Fibroblast of the aortic adventitia (primary cell): Measurements from ENCODE around the gene UPF3A. TPM values are rescaled to one million over a fixed set of nuclear protein-coding genes. Genes with fewer than 3 reads are reported as not detected.
"Not testable (repeated sequence)": the region's sequence is repeated elsewhere in the genome, so short reads cannot be mapped to it uniquely, and the experiment has no call there.

Source experiments
- DNase-seq: peaks from one replicate; pipeline ENCODE4 v3.0.0-alpha.2; 2010; ENCODE audit warnings: low read depth
- H3K4me3 ChIP-seq: 2 replicates; pipeline ENCODE4 v1.5.1; 2011; ENCODE audit warnings: low read depth, mild to moderate bottlenecking, control low read depth, low read length, moderate library complexity
- total RNA-seq: library from RNA; depleted of rRNA; stranded (reverse); fragments of >200 nt; gene quantifications from 2 replicates; pipeline ENCODE4 v1.2.3, GENCODE V29; 2012; ENCODE audit warnings: low replicate concordance
- TF ChIP-seq, protein P1 (sequence below): IDR thresholded peaks from 2 replicates; pipeline ENCODE4 v1.5.1; 2011; ENCODE audit warnings: mild to moderate bottlenecking, low read length, control low read depth, inconsistent platforms; ENCODE audit not compliant: insufficient read depth

The UPF3A gene
- total RNA-seq, 1 donor, result 32.1 TPM

DNA sequence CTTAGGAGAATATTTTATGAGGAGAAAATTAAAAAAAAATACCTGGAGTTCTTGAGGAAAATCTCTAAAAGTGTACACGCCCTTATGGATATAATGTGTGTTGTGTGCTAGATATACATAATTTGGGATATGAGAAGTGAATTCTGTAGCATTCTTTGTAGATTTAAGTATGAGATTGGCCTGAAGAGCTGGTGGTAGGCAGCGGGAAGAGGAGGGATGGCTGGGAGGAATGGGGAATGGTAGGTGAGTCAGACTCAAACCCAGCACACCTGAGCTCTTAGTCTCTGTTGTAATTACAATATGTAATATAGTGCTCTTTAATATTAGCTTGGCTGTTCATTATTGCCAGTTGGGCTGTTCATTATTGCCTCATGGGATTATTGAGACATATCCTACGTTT lies 39.9 kb downstream of the UPF3A start:
- DNase-seq, result no peak
- no peak overlapping the region for H3K4me3 ChIP-seq
- TF ChIP-seq, protein P1, sequence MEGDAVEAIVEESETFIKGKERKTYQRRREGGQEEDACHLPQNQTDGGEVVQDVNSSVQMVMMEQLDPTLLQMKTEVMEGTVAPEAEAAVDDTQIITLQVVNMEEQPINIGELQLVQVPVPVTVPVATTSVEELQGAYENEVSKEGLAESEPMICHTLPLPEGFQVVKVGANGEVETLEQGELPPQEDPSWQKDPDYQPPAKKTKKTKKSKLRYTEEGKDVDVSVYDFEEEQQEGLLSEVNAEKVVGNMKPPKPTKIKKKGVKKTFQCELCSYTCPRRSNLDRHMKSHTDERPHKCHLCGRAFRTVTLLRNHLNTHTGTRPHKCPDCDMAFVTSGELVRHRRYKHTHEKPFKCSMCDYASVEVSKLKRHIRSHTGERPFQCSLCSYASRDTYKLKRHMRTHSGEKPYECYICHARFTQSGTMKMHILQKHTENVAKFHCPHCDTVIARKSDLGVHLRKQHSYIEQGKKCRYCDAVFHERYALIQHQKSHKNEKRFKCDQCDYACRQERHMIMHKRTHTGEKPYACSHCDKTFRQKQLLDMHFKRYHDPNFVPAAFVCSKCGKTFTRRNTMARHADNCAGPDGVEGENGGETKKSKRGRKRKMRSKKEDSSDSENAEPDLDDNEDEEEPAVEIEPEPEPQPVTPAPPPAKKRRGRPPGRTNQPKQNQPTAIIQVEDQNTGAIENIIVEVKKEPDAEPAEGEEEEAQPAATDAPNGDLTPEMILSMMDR, result no peak

GRCh38 chr13:114323349-114323748 lies 41.9 kb downstream of the UPF3A start:
- TF ChIP-seq, protein P1, result no peak
- DNase-seq, result no peak
- H3K4me3 ChIP-seq, result no peak overlapping the region

GRCh38 chr13:114324334-114324733 lies 42.9 kb downstream of the UPF3A start:
- TF ChIP-seq, protein P1, result no peak
- no peak for DNase-seq
- H3K4me3 ChIP-seq, result no peak overlapping the region

DNA sequence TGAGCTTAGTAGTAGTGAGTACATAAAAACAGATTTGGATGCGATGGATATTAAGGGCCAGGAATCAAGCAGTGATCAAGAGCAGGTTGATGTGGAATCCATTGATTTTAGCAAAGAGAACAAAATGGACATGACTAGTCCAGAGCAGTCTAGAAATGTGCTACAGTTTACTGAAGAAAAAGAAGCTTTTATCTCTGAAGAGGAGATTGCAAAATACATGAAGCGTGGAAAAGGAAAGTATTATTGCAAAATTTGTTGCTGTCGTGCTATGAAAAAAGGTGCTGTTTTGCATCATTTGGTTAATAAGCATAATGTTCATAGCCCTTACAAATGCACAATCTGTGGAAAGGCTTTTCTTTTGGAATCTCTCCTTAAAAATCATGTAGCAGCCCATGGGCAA lies 44.3 kb downstream of the UPF3A start:
- H3K4me3 ChIP-seq, result no peak overlapping the region
- TF ChIP-seq, protein P1, result no peak
- no peak for DNase-seq

DNA sequence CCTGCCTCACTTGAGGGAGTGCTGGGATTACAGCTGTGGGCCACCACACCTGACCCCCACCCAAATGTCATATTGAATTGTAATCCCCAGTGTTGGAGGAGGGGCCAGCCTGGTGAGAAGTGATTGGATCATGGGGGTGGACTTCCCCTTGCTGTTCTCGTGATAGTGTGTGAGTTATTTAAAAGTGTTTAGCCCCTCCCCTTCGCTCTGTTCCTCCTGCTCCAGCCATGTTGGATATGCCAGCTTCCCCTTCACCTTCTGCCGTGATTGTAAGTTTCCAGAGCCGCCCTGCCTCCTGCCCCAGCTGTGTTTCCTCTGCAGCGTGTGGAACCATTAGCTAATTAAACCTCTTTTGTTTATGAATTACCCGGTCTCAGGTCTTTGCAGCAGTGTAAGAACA lies 46.6 kb downstream of the UPF3A start:
- TF ChIP-seq, protein P1, result no peak
- DNase-seq, result no peak
- H3K4me3 ChIP-seq, result no peak overlapping the region

GRCh38 chr13:114328595-114328994 lies 47.2 kb downstream of the UPF3A start:
- TF ChIP-seq, protein P1, result no peak
- DNase-seq, result no peak
- no peak overlapping the region for H3K4me3 ChIP-seq

GRCh38 chr13:114330086-114330485 lies 48.7 kb downstream of the UPF3A start:
- no peak for DNase-seq
- no peak overlapping the region for H3K4me3 ChIP-seq
- TF ChIP-seq, protein P1, result no peak

GRCh38 chr13:114333881-114334280 lies 52.5 kb downstream of the UPF3A start:
- DNase-seq, H3K4me3 ChIP-seq: not testable (repeated sequence)
